Bronchial epithelial cell (primary cell): Measurements from ENCODE around the gene MRPS26. TPM values are rescaled to one million over a fixed set of nuclear protein-coding genes. Genes with fewer than 3 reads are reported as not detected.
A peak's percentile ranks its signal among the peaks of the same experiment; 100 is the strongest.

Experiments used
- DNase-seq: peaks from one replicate; pipeline ENCODE4 v3.0.0-alpha.2; 2010; ENCODE audit warnings: low read depth
- FAIRE-seq: peaks from 2 replicates; lab custom pipeline; 2011; peaks lifted over from hg19 to GRCh38; lab: Jason Lieb, UNC
- H3K27me3 ChIP-seq: 2 replicates; pipeline ENCODE4 v1.5.1; 2011; ENCODE audit warnings: low read length; ENCODE audit not compliant: control insufficient read depth, insufficient read depth
- H3K36me3 ChIP-seq: 2 replicates; pipeline ENCODE4 v1.5.1; 2011; ENCODE audit warnings: low read length; ENCODE audit not compliant: control insufficient read depth, insufficient read depth
- H3K4me3 ChIP-seq: 2 replicates; pipeline ENCODE4 v1.5.1; 2011; ENCODE audit warnings: mild to moderate bottlenecking, low read depth, low read length, control low read depth
- CTCF ChIP-seq: IDR thresholded peaks from 2 replicates; pipeline ENCODE4 v1.5.1; 2011; ENCODE audit warnings: mild to moderate bottlenecking, moderate library complexity, low read length, control low read depth, inconsistent platforms; ENCODE audit not compliant: insufficient read depth, severe bottlenecking
- total RNA-seq: library from RNA; depleted of rRNA; stranded (reverse); fragments of >200 nt; gene quantifications from 2 replicates; pipeline ENCODE4 v1.2.1, GENCODE V29; 2014

MRPS26 gene
- total RNA-seq, 1 donor from 2014 or later = 69.5 TPM

DNA sequence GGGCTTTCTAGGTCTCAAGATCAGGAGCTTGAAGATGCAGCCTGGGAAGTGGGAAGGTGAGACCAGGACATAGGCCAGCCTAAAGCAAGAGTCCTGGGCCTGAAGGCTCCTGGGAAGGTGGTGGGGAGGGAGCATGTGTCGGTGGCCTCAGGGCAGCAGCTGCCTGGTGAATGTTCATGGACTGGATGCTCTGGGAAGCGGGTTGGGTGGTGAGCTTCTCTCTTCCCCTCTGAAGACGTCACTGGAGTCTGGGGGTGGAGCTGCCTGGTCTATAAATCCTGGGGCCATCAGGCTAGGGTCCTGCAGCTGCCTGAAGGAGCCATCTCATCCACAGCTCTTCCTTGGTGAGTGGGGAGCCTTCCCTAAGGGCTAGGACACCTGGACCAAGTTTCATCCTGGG lies 2.5 kb upstream of the MRPS26 start, which contains the start of gene GNRH2:
TSS of gene GNRH2 (plus strand) at position 301 of the 400 bp plus-strand sequence. CDS start 793 bp downstream, outside the sequence.
- no peak for FAIRE-seq

DNA sequence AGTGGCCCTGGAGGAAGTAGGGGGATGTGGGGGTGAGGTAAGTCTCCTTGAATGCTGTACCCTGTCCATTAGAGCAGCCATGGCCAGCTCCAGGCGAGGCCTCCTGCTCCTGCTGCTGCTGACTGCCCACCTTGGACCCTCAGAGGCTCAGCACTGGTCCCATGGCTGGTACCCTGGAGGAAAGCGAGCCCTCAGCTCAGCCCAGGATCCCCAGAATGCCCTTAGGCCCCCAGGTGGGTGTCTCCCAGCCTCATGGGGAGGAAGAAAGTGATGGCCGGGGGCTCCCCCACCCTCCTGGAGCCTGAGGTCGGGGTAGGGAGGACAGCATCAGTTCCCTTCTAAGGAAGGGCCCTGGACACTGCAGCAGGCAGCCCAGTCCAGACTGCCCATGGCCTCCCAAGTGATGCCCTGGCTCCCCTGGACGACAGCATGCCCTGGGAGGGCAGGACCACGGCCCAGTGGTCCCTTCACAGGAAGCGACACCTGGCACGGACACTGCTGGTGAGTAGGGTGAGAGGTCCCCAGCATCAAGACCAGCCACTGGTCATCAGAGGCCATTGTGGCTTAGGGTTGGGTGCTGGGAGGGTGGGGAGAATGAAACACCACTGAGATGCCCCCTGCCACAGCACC lies 1.4 kb upstream of the MRPS26 start:
- no peak for TF ChIP-seq CTCF
- Histone ChIP-seq H3K4me3 (no peak overlapping the region), H3K36me3 (peaks cover 9% of the 10 kb centered on the region), H3K27me3 (no peaks in the 10 kb centered on the region)
- DNase-seq (no peak), FAIRE-seq (no peak)

More for the DNA sequence above, 2.5 kb upstream of the MRPS26 start, which contains the start of gene GNRH2:
- H3K36me3 ChIP-seq = peaks cover 4% of the 10 kb centered on the region
- no peak within 1 kb of the TSS for H3K4me3 ChIP-seq
- DNase-seq = no peak
- no peak for TF ChIP-seq CTCF
- no peaks in the 10 kb centered on the region for H3K27me3 ChIP-seq

GRCh38 chr20:3045042-3045815 lies 623 bp upstream of the MRPS26 start:
- peak; percentile 72 for DNase-seq
- Histone ChIP-seq H3K4me3 (peak overlapping the region; percentile 75), H3K27me3 (no peaks in the 10 kb centered on the region), H3K36me3 (peaks cover 12% of the 10 kb centered on the region)
- no peak for TF ChIP-seq CTCF
- FAIRE-seq = no peak

- Histone ChIP-seq H3K4me3 (peak overlapping the region; percentile 75), H3K27me3 (no peaks in the 10 kb centered on the region), H3K36me3 (peaks cover 12% of the 10 kb centered on the region)
- FAIRE-seq = peak; percentile 70
- DNase-seq = peak; percentile 68
- TF ChIP-seq CTCF = no peak
Measured at GRCh38 chr20:3046677-3047462, 1.0 kb downstream of the MRPS26 start.

- TF ChIP-seq CTCF = no peak
- peaks cover 12% of the 10 kb centered on the region for H3K36me3 ChIP-seq
- H3K4me3 ChIP-seq = no peak overlapping the region
- DNase-seq (no peak), FAIRE-seq (no peak)
- no peaks in the 10 kb centered on the region for H3K27me3 ChIP-seq
Measured at GRCh38 chr20:3047486-3048419, 1.9 kb downstream of the MRPS26 start.
